Psoas muscle (tissue), 8 donors: ENCODE data around the gene POLR3GL. TPM values are rescaled to one million over a fixed set of nuclear protein-coding genes. Genes with fewer than 3 reads are reported as not detected.
"Not testable (repeated sequence)": the region's sequence is repeated elsewhere in the genome, so short reads cannot be mapped to it uniquely, and the experiment has no call there.

Source experiments
- ATAC-seq, 4 donors: fragments of 200-7000 bp; cut with Tn5 transposase; one replicate each; pipeline ENCODE4 v1.9.1; 2020; ENCODE audit warnings: moderate library complexity in 3 of 4, mild to moderate bottlenecking in 2 of 4
- DNase-seq, 2 donors: peaks; one replicate each; pipeline ENCODE4 v3.0.0-alpha.2; 2020
- H3K27ac ChIP-seq: fragments of 200-600 bp; one replicate; pipeline ENCODE4 v1.8.0; 2022
- H3K27me3 ChIP-seq, 3 donors: fragments of 200-600 bp in 1 of 3; one replicate each; pipeline versions ENCODE4 v1.6.1 to v1.8.0; 2013 to 2022; ENCODE audit warnings: low read length in 2 of 3, mild to moderate bottlenecking in 2 of 3, moderate library complexity in 1 of 3; ENCODE audit not compliant: insufficient read depth in 3 of 3
- H3K36me3 ChIP-seq, 2 donors: fragments of 200-600 bp in 1 of 2; one replicate each; pipeline versions ENCODE4 v1.6.1 to v1.8.0; 2013 to 2022; ENCODE audit warnings: low read depth in 1 of 2, mild to moderate bottlenecking in 1 of 2, moderate library complexity in 1 of 2; ENCODE audit not compliant: insufficient read depth in 1 of 2
- H3K4me1 ChIP-seq: fragments of 200-600 bp; one replicate; pipeline ENCODE4 v1.8.0; 2022
- H3K4me3 ChIP-seq: fragments of 200-600 bp; one replicate; pipeline ENCODE4 v1.8.0; 2022; ENCODE audit warnings: mild to moderate bottlenecking
- H3K9me3 ChIP-seq: fragments of 200-600 bp; one replicate; pipeline ENCODE4 v1.8.0; 2022
- CTCF ChIP-seq: fragments of 200-600 bp; IDR thresholded peaks from one replicate; pipeline ENCODE4 v1.8.0; 2022; ENCODE audit warnings: antibody characterized with exemption
- WGBS, 3 donors: extraction: QIAGEN DNeasy Blood & Tissue Kit; methylation state at CpG; one replicate each; pipeline versions ENCODE4 v1.1.6 to v1.1.7; 2013; 5-methylcytosine and 5-hydroxymethylcytosine counted together
- intact Hi-C, 2 donors: fragments of 100-400 bp; cut with DNase I; formaldehyde crosslinking; loops; one replicate each; pipeline versions ENCODE4 v1.11.0 to v1.14.2; 2022
- polyA plus RNA-seq, 3 donors: library from polyadenylated mRNA; stranded (reverse); fragments of 200-250 nt; gene quantifications; one replicate each; pipeline ENCODE4 v1.2.3, GENCODE V29; 2013
- total RNA-seq, 4 donors: library from RNA; stranded (reverse); fragmentation: NEBNext Ultra II Directional in 2 of 4; extraction: Animal tissue kit (Norgen Biotek cat#: 25700) in 2 of 4; gene quantifications; one replicate each; pipeline versions ENCODE4 v1.2.1 to v1.2.4, GENCODE V29; 2021 to 2023
- donor health status: healthy with polysubstance abuse.
- donor health status: DM: no; HTN: no; CAD: no; lungs with moderate emphysema.
- donor health status: Bipolar disorder and iron deficiency.
- donor health status: healthy.
- donor health status: DM: yes; HTN: yes; CAD: no.
- donor health status: DM: no; HTN: no; CAD: no.
- donor health status: DM: no; HTN: no; CAD: no.
- donor health status: DM: yes; HTN: yes; CAD: no.

POLR3GL gene
- total and polyA plus RNA-seq, 7 donors = 30.5 to 139 (median 59.9) TPM

GRCh38 chr1:146021050-146021445 is 56.6 kb downstream of the POLR3GL start:
- ATAC-seq (peak; percentile 45 to 72 (median 48)), DNase-seq (no peak)
- Histone ChIP-seq H3K27ac (peak overlapping the region; percentile 94), H3K36me3 (peaks cover 0 to 14% of the 10 kb centered on the region in 2 donors), H3K4me3 (peak overlapping the region; percentile 72), H3K27me3 (no peaks in the 10 kb centered on the region), H3K9me3 (no peaks in the 10 kb centered on the region), H3K4me1 (peaks cover 36% of the 10 kb centered on the region)
- TF ChIP-seq CTCF = no peak
- 13 to 23% (median 20%) methylated on average over 1 of the region's 1 CpG for WGBS, 3 donors
- intact Hi-C loops = no loop called here

- TF ChIP-seq CTCF = no peak
- H3K4me1 ChIP-seq = peaks cover 34% of the 10 kb centered on the region
- peak within 1 kb of the TSS; percentile 72 for H3K4me3 ChIP-seq
- intact Hi-C loops = no loop called here
- no peaks in the 10 kb centered on the region for H3K27me3 ChIP-seq
- ATAC-seq (peak; percentile 80 to 87 (median 84)), DNase-seq (peak; percentile 60 to 75)
- WGBS, 3 donors = 19 to 25% (median 21%) methylated on average over 5 of the region's 5 CpGs
- no peaks in the 10 kb centered on the region for H3K9me3 ChIP-seq
- H3K27ac ChIP-seq = peak within 1 kb of the TSS; percentile 94
- peaks cover 0 to 14% of the 10 kb centered on the region in 2 donors for H3K36me3 ChIP-seq
Observed at GRCh38 chr1:146021622-146022402, 57.3 kb downstream of the POLR3GL start, which contains the start of gene HJV. TSS of gene HJV (minus strand) at chr1:146021735. CDS start at chr1:146020231, 1,504 bp downstream.

GRCh38 chr1:146022403-146023127 is 58.1 kb downstream of the POLR3GL start:
- H3K27ac ChIP-seq = peak overlapping the region; percentile 94
- peak overlapping the region; percentile 72 for H3K4me3 ChIP-seq
- 65 to 74% (median 66%) methylated on average over 7 of the region's 7 CpGs for WGBS, 3 donors
- no peak for TF ChIP-seq CTCF
- peaks cover 31% of the 10 kb centered on the region for H3K4me1 ChIP-seq
- no peaks in the 10 kb centered on the region for H3K27me3 ChIP-seq
- H3K9me3 ChIP-seq = no peaks in the 10 kb centered on the region
- ATAC-seq (no peak), DNase-seq (no peak)
- peaks cover 0 to 9% of the 10 kb centered on the region in 2 donors for H3K36me3 ChIP-seq
- intact Hi-C loops = no loop called here

GRCh38 chr1:146025787-146026495 is 61.5 kb downstream of the POLR3GL start:
- intact Hi-C loops = not testable (repeated sequence)

GRCh38 chr1:146026650-146027049 is 62.2 kb downstream of the POLR3GL start:
- intact Hi-C loops, H3K4me3 ChIP-seq, H3K9me3 ChIP-seq, H3K36me3 ChIP-seq, ATAC-seq, DNase-seq, H3K27me3 ChIP-seq: not testable (repeated sequence)
- 32 to 54% (median 49%) methylated on average over 1 of the region's 1 CpG for WGBS, 3 donors
- Histone ChIP-seq H3K4me1 (peaks cover 23% of the 10 kb centered on the region), H3K27ac (peak overlapping the region; percentile 39)

More at GRCh38 chr1:146025787-146026495, 61.5 kb downstream of the POLR3GL start:
- 83 to 89% (median 89%) methylated on average over 2 of the region's 2 CpGs for WGBS, 3 donors
- not testable (repeated sequence) for H3K27me3 ChIP-seq, ATAC-seq, H3K4me3 ChIP-seq, DNase-seq, H3K36me3 ChIP-seq, H3K9me3 ChIP-seq
- H3K27ac ChIP-seq = peak overlapping the region; percentile 94
- H3K4me1 ChIP-seq = peaks cover 23% of the 10 kb centered on the region

Other genes with a start within 250 kb of the POLR3GL start
- gene CD160, start 245.2 kb upstream of the POLR3GL start, total RNA-seq = not detected
- gene CD160, start 245.2 kb upstream of the POLR3GL start, polyA plus RNA-seq = under 1 TPM in 1 of 3 donors, not detected in 2; 0.03 TPM
- gene RNF115, start 140.6 kb upstream of the POLR3GL start, total RNA-seq = 10 to 100 TPM; 44.5 to 81.6 (median 62.8) TPM
- gene RNF115, start 140.6 kb upstream of the POLR3GL start, polyA plus RNA-seq = 10 to 100 TPM in 2 of 3 donors, 1 to 10 TPM in 1; 3.2 to 52.6 (median 24.9) TPM
- gene POLR3C, start 140.5 kb upstream of the POLR3GL start, total RNA-seq = 10 to 100 TPM; 13.2 to 21.8 (median 18.9) TPM
- 10 to 100 TPM in 1 of 3 donors, 1 to 10 TPM in 2; 8.6 to 16.8 (median 9.9) TPM for gene POLR3C, start 140.5 kb upstream of the POLR3GL start, polyA plus RNA-seq
- gene NUDT17, start 119.1 kb upstream of the POLR3GL start, total RNA-seq = 1 to 10 TPM; 1.4 to 2.9 (median 1.7) TPM
- 1 to 10 TPM; 1.6 to 2.7 (median 1.9) TPM for gene NUDT17, start 119.1 kb upstream of the POLR3GL start, polyA plus RNA-seq
- 10 to 100 TPM in 3 of 4 donors, 1 to 10 TPM in 1; 9.7 to 18.2 (median 15.3) TPM for gene PIAS3, start 105.6 kb upstream of the POLR3GL start, total RNA-seq
- gene PIAS3, start 105.6 kb upstream of the POLR3GL start, polyA plus RNA-seq = 10 to 100 TPM; 14.4 to 26.2 (median 19.1) TPM
- 1 to 10 TPM; 2.6 to 6.0 (median 4.6) TPM for gene ANKRD35, start 78.8 kb upstream of the POLR3GL start, total RNA-seq
- gene ANKRD35, start 78.8 kb upstream of the POLR3GL start, polyA plus RNA-seq = 10 to 100 TPM in 1 of 3 donors, 1 to 10 TPM in 2; 3.1 to 16.5 (median 7.8) TPM
- 10 to 100 TPM in 1 of 4 donors, 1 to 10 TPM in 3; 1.0 to 18.0 (median 5.4) TPM for gene ITGA10, start 54.6 kb upstream of the POLR3GL start, total RNA-seq
- 10 to 100 TPM in 1 of 3 donors, 1 to 10 TPM in 2; 1.4 to 24.8 (median 1.7) TPM for gene ITGA10, start 54.6 kb upstream of the POLR3GL start, polyA plus RNA-seq
- gene PEX11B, start 46.0 kb upstream of the POLR3GL start, total RNA-seq = 10 to 100 TPM; 19.3 to 36.3 (median 23.1) TPM
- gene PEX11B, start 46.0 kb upstream of the POLR3GL start, polyA plus RNA-seq = 10 to 100 TPM; 22.8 to 34.8 (median 29.4) TPM
- 100 to 1,000 TPM in 3 of 4 donors, 10 to 100 TPM in 1; 82.9 to 254 (median 174) TPM for gene RBM8A, start 37.2 kb upstream of the POLR3GL start, total RNA-seq
- gene RBM8A, start 37.2 kb upstream of the POLR3GL start, polyA plus RNA-seq = 100 to 1,000 TPM; 193 to 527 (median 243) TPM
- gene LIX1L, start 6.7 kb upstream of the POLR3GL start, total RNA-seq = 10 to 100 TPM; 14.6 to 59.7 (median 38.0) TPM
- 10 to 100 TPM; 23.5 to 36.9 (median 28.1) TPM for gene LIX1L, start 6.7 kb upstream of the POLR3GL start, polyA plus RNA-seq
- 10 to 100 TPM in 1 of 4 donors, 1 to 10 TPM in 2, under 1 TPM in 1; 0.42 to 12.3 (median 4.9) TPM for gene ANKRD34A, start 115 bp upstream of the POLR3GL start, total RNA-seq
- 10 to 100 TPM in 1 of 3 donors, 1 to 10 TPM in 2; 6.6 to 14.7 (median 7.4) TPM for gene ANKRD34A, start 115 bp upstream of the POLR3GL start, polyA plus RNA-seq
- gene TXNIP, start 31.9 kb downstream of the POLR3GL start, total RNA-seq = 1,000 to 10,000 TPM in 3 of 4 donors, 100 to 1,000 TPM in 1; 887 to 2,747 (median 1,374) TPM
- 1,000 to 10,000 TPM; 1,253 to 1,929 (median 1,863) TPM for gene TXNIP, start 31.9 kb downstream of the POLR3GL start, polyA plus RNA-seq
- gene HJV, start 57.0 kb downstream of the POLR3GL start, total RNA-seq = 100 to 1,000 TPM; 240 to 354 (median 317) TPM
- gene HJV, start 57.0 kb downstream of the POLR3GL start, polyA plus RNA-seq = 100 to 1,000 TPM in 2 of 3 donors, 10 to 100 TPM in 1; 38.1 to 314 (median 168) TPM
- gene NBPF10, start 180.1 kb downstream of the POLR3GL start, total RNA-seq = 1 to 10 TPM in 3 of 4 donors, under 1 TPM in 1; 0.86 to 2.4 (median 1.4) TPM
- gene NBPF10, start 180.1 kb downstream of the POLR3GL start, polyA plus RNA-seq = 1 to 10 TPM in 1 of 3 donors, under 1 TPM in 2; 0.37 to 1.3 (median 0.43) TPM